ENCODE results near the gene GNAL.

Gene GNAL

GRCh38 chr18:11719621-11720020, 30.6 kb downstream of the GNAL start:
- in situ Hi-C loops (cut with MboI; ENCODE audit: low sequenced_read_pairs): no loop called here

- in situ Hi-C loops (cut with MboI; ENCODE audit: low sequenced_read_pairs): no loop called here
Measured at GRCh38 chr18:11721720-11722119, 32.7 kb downstream of the GNAL start.

DNA sequence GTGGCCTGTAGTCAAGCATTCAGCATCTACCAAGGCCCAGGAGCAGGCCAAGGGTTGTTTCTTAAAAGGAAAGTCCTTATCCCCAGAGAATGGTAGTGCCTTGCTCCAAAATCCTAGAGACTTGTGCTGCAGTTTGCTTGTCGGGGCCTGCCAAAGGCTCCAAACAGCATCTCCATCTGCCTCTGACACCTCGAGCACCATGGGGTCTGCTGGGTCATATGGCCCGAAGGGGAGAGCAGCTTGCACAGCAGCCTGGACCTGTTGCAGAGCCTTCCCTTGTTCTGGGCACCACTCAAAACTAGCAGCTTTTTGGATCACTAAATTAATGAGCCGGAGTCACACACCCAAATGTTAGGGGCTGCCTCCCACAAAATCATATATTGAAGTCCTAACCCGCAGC, 35.7 kb downstream of the GNAL start:
- in situ Hi-C loops (cut with MboI; ENCODE audit: low sequenced_read_pairs): loop anchor here (25.0 kb wide), 2 partner anchors 213 to 313 kb away; no protein-coding TSS in a partner anchor

DNA sequence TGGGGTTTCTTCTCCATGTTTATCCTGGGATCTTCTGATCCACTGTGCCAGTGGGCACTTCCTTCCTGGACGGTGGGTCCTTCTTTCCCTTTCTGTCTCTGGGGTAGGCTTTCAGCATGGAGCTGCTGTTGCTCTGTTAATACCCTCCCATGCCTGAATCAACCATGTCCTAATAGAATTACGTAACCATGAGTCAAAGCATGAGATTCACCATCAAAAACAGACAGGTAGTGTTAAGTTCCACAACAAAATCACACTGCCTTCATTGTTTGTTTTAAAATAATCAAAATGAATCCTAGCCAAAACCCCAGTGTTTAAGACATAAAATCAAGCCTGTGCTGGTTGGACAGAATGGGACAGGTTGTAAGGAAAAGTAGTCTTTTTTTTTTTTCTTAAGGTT, 37.5 kb downstream of the GNAL start:
- in situ Hi-C loops (cut with MboI; ENCODE audit: low sequenced_read_pairs): loop anchor here (25.0 kb wide), 2 partner anchors 211 to 311 kb away; no protein-coding TSS in a partner anchor

GRCh38 chr18:11728249-11728648, 39.2 kb downstream of the GNAL start:
- in situ Hi-C loops (cut with MboI; ENCODE audit: low sequenced_read_pairs): loop anchor here (25.0 kb wide), 2 partner anchors 209 to 309 kb away; no protein-coding TSS in a partner anchor

- in situ Hi-C loops (cut with MboI; ENCODE audit: low sequenced_read_pairs): loop anchor here (25.0 kb wide), 2 partner anchors 208 to 308 kb away; no protein-coding TSS in a partner anchor
Measured at GRCh38 chr18:11729556-11729955, 40.5 kb downstream of the GNAL start.

DNA sequence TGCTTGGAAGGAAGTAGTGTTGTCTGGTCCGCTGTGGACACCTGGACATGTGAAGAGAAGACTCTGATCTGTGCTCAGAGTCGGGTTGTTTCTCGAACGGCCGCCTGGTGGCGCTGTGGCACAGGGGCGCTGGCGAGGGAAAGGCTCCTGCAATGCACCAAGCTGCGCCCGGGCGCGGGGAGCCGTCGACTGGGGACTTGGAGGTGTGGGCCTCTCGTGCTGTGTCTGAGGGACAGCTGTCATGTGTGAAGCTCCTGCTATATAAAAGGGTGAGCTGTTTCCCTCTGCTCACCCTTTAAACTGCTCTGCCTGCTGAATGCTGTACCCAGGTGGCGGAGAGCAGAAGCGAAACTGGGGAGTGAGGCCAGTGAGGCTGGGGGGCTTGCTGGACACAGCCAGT, 44.0 kb downstream of the GNAL start:
- in situ Hi-C loops (cut with MboI; ENCODE audit: low sequenced_read_pairs): loop anchor here (25.0 kb wide), 2 partner anchors 204 to 304 kb away; no protein-coding TSS in a partner anchor

DNA sequence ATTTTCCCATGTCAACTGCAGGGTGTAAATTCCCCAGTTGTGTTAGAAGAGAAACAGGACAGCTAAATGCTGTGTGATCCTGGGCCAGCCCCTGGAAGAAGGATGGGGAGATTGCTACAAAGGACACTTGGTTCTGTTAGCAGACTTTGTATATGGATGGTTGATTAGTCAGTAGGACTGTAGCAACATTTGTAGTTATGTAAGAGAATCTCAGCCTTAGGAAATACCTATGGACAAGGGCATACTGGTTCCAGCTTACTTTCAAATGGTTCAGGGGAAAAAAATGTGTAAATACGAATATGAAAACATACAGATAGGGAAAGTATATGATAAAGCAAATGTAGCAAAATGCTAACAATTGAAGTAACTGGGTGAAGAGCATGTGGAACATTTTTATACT, 47.6 kb downstream of the GNAL start:
- in situ Hi-C loops (cut with MboI; ENCODE audit: low sequenced_read_pairs): loop anchor here (25.0 kb wide), 2 partner anchors 201 to 301 kb away; no protein-coding TSS in a partner anchor

DNA sequence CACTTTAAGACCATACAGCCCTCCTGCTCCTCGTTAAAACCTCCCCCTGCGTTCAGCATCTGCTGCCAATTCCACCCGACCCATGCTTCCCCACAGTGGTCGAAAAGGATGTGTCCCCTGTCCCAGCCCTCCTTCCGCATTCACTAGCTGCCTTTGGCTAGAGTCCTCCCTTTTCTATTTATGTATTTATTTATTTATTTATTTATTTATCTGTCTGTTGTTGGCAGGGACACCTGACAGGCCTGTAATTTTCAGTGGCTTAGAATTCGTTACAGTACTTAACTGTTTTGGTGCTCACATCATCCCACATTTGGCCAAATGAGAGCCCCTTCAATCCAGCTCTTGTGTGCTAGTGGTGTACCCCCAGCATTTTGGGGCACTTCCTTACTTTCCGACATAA, 50.8 kb downstream of the GNAL start:
- in situ Hi-C loops (cut with MboI; ENCODE audit: low sequenced_read_pairs): loop anchor here (25.0 kb wide), 2 partner anchors 197 to 297 kb away; no protein-coding TSS in a partner anchor

- in situ Hi-C loops (cut with MboI; ENCODE audit: low sequenced_read_pairs): loop anchor here (25.0 kb wide), 2 partner anchors 197 to 297 kb away; no protein-coding TSS in a partner anchor
Measured at GRCh38 chr18:11740461-11740860, 51.4 kb downstream of the GNAL start.

DNA sequence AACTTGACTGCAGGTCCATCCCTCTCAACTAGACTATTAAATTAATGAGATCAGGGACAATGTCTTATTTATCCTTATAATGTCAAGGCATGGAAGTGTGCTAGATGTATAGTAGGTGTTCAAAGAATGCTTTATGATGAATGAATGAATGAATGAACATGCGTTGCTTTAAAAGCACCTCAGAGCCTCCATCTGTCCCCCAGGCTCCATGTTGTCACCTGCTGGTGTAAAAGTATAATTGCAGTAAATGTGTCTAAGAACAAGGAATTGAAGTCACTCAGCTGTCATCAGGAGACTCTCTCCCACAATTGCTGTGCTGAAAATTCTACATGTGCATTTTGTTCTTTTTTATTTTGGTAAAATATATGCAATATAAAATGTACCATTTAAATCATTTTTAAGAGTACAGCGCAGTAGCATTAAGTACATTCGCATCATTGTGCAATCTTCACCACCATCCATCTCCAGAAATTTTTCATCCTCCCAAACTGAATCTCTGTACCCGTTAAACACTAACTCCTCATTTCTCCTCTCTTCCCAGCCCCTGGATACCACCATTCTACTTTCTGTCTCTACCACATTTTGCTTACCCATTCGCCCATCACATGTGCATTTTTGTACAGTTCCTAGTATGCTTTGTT, 52.6 kb downstream of the GNAL start:
- in situ Hi-C loops (cut with MboI; ENCODE audit: low sequenced_read_pairs): loop anchor here (25.0 kb wide), 2 partner anchors 196 to 296 kb away; no protein-coding TSS in a partner anchor

DNA sequence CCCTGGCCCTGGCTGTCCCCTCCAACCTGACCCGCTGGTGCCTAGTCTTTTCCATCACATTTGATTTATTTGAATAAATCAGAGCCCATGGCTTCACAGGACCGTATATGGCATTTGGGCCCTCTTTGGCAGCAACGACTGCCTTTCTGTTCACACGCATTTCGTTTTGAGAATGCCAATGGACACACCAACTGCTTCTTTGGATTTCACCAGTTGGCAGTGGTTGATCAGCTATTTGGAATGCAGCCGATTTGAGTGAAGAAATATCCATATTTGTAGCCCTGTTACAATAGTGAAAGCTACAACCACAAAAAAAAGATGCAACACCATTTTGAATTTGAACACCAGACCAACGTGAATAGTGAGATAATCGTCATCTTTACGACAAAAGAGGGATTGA, 56.5 kb downstream of the GNAL start:
- in situ Hi-C loops (cut with MboI; ENCODE audit: low sequenced_read_pairs): loop anchor here (25.0 kb wide), 2 partner anchors 192 to 292 kb away; no protein-coding TSS in a partner anchor

GRCh38 chr18:11747286-11747685, 58.2 kb downstream of the GNAL start:
- in situ Hi-C loops (cut with MboI; ENCODE audit: low sequenced_read_pairs): loop anchor here (25.0 kb wide), 2 partner anchors 190 to 290 kb away; no protein-coding TSS in a partner anchor

- in situ Hi-C loops (cut with MboI; ENCODE audit: low sequenced_read_pairs): loop anchor here (25.0 kb wide), 2 partner anchors 190 to 290 kb away; no protein-coding TSS in a partner anchor
Measured at GRCh38 chr18:11747731-11748130, 58.7 kb downstream of the GNAL start.

GRCh38 chr18:11749305-11749704, 60.2 kb downstream of the GNAL start:
- in situ Hi-C loops (cut with MboI; ENCODE audit: low sequenced_read_pairs): loop anchor here (25.0 kb wide), 2 partner anchors 188 to 288 kb away; no protein-coding TSS in a partner anchor

DNA sequence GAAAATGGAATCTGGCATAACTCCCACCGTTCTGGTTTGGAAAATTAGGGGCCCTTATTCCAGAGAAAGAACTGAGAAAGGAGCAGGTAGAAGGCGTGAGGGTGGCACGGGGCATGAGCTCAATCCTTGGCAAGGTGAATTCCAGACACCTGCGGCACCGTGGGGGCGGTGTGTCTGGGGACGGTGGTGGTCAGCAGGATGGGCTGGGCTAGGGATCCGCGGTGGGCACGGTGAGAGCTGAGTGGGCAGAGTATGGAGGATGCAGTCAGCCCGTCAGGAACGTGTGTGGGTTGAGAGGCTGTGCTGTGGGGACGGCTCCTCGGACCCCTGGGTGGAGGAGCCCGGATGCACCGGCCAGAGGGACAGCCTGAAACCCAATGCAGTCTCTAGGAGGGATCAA, 61.1 kb downstream of the GNAL start:
- in situ Hi-C loops (cut with MboI; ENCODE audit: low sequenced_read_pairs): no loop called here

DNA sequence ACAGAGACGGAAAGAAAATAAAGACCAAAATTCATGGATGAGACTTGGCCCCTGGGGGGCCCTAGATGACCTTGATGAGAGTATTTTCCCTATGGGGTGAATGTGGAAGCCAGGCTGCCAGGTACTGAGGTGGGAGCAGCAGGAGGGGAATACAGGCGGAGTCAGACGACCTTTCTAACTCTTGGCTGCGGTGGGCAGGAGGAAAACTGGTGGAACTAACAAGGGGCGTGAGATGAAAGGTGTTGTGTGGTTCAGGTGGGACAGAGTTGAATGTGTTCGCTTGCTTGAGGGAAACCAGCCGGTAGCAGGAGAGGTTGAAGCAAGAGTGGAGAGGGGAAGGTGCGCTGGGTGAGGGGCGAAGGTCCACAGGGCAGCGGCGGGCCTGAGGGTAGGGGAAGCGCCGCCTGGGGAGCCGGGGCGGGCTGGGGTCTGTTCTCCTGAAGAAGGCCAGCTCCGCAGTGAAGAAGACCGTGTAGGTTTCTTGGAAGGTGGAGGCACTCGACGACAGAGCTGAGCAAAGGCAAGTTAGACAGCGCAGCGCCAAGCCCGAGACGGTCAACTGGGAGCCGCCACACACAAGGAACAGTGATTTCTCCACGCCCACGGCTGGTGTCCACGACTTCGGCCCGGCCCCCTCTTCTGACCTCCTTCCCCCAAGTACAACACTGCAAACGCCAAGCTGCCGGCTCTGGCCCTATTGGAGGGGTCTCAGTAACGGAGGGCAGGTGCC, 61.7 kb downstream of the GNAL start:
- in situ Hi-C loops (cut with MboI; ENCODE audit: low sequenced_read_pairs): no loop called here

GRCh38 chr18:11751341-11752115, 62.5 kb downstream of the GNAL start:
- in situ Hi-C loops (cut with MboI; ENCODE audit: low sequenced_read_pairs): no loop called here

DNA sequence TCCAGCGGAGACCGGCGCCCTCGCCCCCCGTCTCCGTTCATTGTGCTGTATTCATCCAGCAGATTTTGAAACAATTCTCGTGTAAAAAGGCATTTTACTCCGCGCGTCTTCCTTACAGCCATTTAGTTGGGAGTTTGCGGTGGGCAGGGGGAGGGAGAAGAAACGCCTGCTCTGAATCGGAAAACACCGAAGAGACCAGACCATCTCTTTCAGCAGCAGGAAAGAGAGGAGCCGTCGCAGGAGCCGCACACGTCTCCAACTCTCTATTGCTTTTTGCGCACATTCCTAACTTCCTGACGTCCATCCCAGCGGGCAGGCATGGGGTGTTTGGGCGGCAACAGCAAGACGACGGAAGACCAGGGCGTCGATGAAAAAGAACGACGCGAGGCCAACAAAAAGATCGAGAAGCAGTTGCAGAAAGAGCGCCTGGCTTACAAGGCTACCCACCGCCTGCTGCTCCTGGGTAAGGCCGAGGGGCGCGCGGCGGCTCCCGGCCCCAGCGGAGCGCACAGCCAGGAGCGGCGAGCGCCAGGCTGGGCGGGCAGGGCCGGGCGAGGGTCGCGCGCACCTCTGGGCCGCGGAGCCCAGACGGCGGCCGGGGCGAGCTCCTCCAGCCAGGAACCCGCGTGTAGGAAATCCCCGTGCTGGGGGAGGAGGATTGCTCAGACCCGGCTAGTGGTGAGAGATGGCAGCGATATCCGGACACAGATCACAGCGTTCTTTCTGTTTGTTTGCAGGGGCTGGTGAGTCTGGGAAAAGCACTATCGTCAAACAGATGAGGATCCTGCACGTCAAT, 63.2 kb downstream of the GNAL start:
- in situ Hi-C loops (cut with MboI; ENCODE audit: low sequenced_read_pairs): no loop called here

- in situ Hi-C loops (cut with MboI; ENCODE audit: low sequenced_read_pairs): no loop called here
Measured at GRCh38 chr18:11754979-11755378, 65.9 kb downstream of the GNAL start.
